GM12878 (cell line): ENCODE results near the gene HPS5.

Experiments
- MYC ChIP-seq: IDR thresholded peaks from 2 replicates; pipeline ENCODE4 v1.6.1; 2011; ENCODE audit warnings: mild to moderate bottlenecking, low read length, moderate library complexity, inconsistent platforms; ENCODE audit not compliant: insufficient read depth, insufficient replicate concordance, insufficient read length, severe bottlenecking
- ZNF274 ChIP-seq: IDR thresholded peaks from one replicate; pipeline ENCODE4 v1.8.0; 2011; ENCODE audit not compliant: insufficient read length, insufficient read depth

GRCh38 chr11:18294862-18295261 lies 27.1 kb downstream of the HPS5 start:
- TF ChIP-seq ZNF274 (no peak), MYC (no peak)
